B cell (primary cell): ENCODE data around the gene FMNL2. TPM values are rescaled to one million over a fixed set of nuclear protein-coding genes. Genes with fewer than 3 reads are reported as not detected.

Source experiments
- ATAC-seq: fragments of 200-7000 bp; cut with Tn5 transposase; one replicate; pipeline ENCODE4 v1.10.0; 2021; ENCODE audit warnings: low read depth, mild to moderate bottlenecking, moderate number of reproducible peaks, moderate library complexity
- CTCF ChIA-PET: fragments of 350-600 bp; sonication (Branson Sonifier 250); formaldehyde crosslinking; loops from one replicate; lab custom pipeline; 2021; ENCODE audit warnings: antibody characterized with exemption, inconsistent platforms; lab: Charles Lee
- POLR2A ChIA-PET: fragments of 350-600 bp; sonication (Branson Sonifier 250); formaldehyde crosslinking; loops from one replicate; lab custom pipeline; 2021; ENCODE audit warnings: antibody characterized with exemption; lab: Charles Lee
- DNase-seq: peaks from one replicate; pipeline ENCODE4 v3.0.0; 2013
- H2AFZ ChIP-seq: 2 replicates; pipeline ENCODE4 v1.6.1; 2012; ENCODE audit warnings: mild to moderate bottlenecking, low read depth, low read length; ENCODE audit not compliant: insufficient read depth, poor library complexity, severe bottlenecking
- H3K27ac ChIP-seq, 2 donors: 1 replicate in 1 of 2; 2 replicates in 1 of 2; pipeline ENCODE4 v1.5.1; 2012 to 2013; ENCODE audit warnings: low read length in 2 of 2, mild to moderate bottlenecking in 2 of 2, moderate library complexity in 1 of 2
- H3K27me3 ChIP-seq, 4 experiments: fragments of 200-600 bp in 1 of 4; sonication (generic) in 1 of 4; replicated peaks in 1 of 4; 1 replicate in 2 of 4; 2 replicates in 2 of 4; pipeline versions ENCODE4 v1.6.1 to v1.7.0; 2013 to 2016; ENCODE audit warnings: low read length in 3 of 4, mild to moderate bottlenecking in 2 of 4, mixed read lengths in 1 of 4, moderate library complexity in 1 of 4; ENCODE audit not compliant: insufficient read depth in 4 of 4, control insufficient read depth in 3 of 4; ENCODE audit errors: control extremely low read depth in 1 of 4
- H3K36me3 ChIP-seq, 2 experiments: replicated peaks in 1 of 2; 1 replicate in 1 of 2; 2 replicates in 1 of 2; pipeline versions ENCODE4 v1.6.1 to v1.7.1; 2013; ENCODE audit warnings: low read length in 1 of 2; ENCODE audit not compliant: insufficient read depth in 2 of 2, control insufficient read depth in 1 of 2; ENCODE audit errors: control extremely low read depth in 1 of 2, extremely low read depth in 1 of 2
- H3K4me1 ChIP-seq, 2 donors: fragments of 200-600 bp in 1 of 2; sonication (generic) in 1 of 2; 1 replicate in 1 of 2; 2 replicates in 1 of 2; pipeline versions ENCODE4 v1.5.1 to v1.6.1; 2013 to 2017; ENCODE audit warnings: low read length in 2 of 2; ENCODE audit not compliant: control insufficient read depth in 2 of 2, insufficient read depth in 2 of 2
- H3K4me2 ChIP-seq: replicated peaks from 2 replicates; pipeline ENCODE3; 2012; ENCODE audit warnings: mild to moderate bottlenecking, low read depth, low read length; ENCODE audit not compliant: poor library complexity, severe bottlenecking
- H3K4me3 ChIP-seq, 5 experiments: fragments of 200-600 bp in 1 of 5; sonication (generic) in 1 of 5; 1 replicate in 3 of 5; 2 replicates in 2 of 5; pipeline versions ENCODE4 v1.5.1 to v1.7.0; 2011 to 2016; ENCODE audit warnings: low read length in 4 of 5, mild to moderate bottlenecking in 4 of 5, low read depth in 2 of 5, control low read depth in 1 of 5, moderate library complexity in 1 of 5; ENCODE audit not compliant: insufficient read depth in 1 of 5; ENCODE audit errors: control extremely low read depth in 1 of 5, extremely low read depth in 1 of 5
- H3K79me2 ChIP-seq: fragments of 200-600 bp; sonication (generic); one replicate; pipeline ENCODE4 v1.6.0; 2016; ENCODE audit warnings: low read length; ENCODE audit not compliant: control insufficient read depth, insufficient read depth
- H3K9ac ChIP-seq: fragments of 200-600 bp; sonication (generic); 2 replicates; pipeline ENCODE4 v1.6.1; 2017; ENCODE audit warnings: mild to moderate bottlenecking, low read length, moderate library complexity
- H3K9me3 ChIP-seq, 3 donors: one replicate each; pipeline versions ENCODE4 v1.6.1 to v1.7.1; 2013; ENCODE audit warnings: low read length in 2 of 3; ENCODE audit not compliant: control insufficient read depth in 2 of 3, insufficient read depth in 1 of 3; ENCODE audit errors: control extremely low read depth in 1 of 3
- H4K20me1 ChIP-seq: 2 replicates; pipeline ENCODE4 v1.6.0; 2012; ENCODE audit warnings: mild to moderate bottlenecking, low read length; ENCODE audit not compliant: insufficient read depth, control insufficient read depth, poor library complexity, severe bottlenecking
- H3K27ac Mint-ChIP-seq: one replicate; pipeline ENCODE4 v1.8.0; 2021; ENCODE audit warnings: mixed read lengths
- H3K27me3 Mint-ChIP-seq: one replicate; pipeline ENCODE4 v1.8.0; 2021; ENCODE audit warnings: mixed read lengths
- H3K4me1 Mint-ChIP-seq: one replicate; pipeline ENCODE4 v1.8.0; 2021; ENCODE audit warnings: mixed read lengths
- H3K4me3 Mint-ChIP-seq: one replicate; pipeline ENCODE4 v1.8.0; 2021; ENCODE audit warnings: mixed read lengths
- H3K9me3 Mint-ChIP-seq: one replicate; pipeline ENCODE4 v1.8.0; 2022; ENCODE audit warnings: mixed read lengths; ENCODE audit not compliant: insufficient read depth
- EZH2 ChIP-seq: IDR thresholded peaks from 2 replicates; pipeline ENCODE4 v1.6.1; 2012; ENCODE audit warnings: borderline replicate concordance, low read depth, mild to moderate bottlenecking, moderate library complexity, low read length; ENCODE audit not compliant: insufficient read depth, poor library complexity, severe bottlenecking
- WGBS: methylation state at CpG from one replicate; pipeline ENCODE4 v1.1.5; 2013; ENCODE audit warnings: missing lambda C conversion rate; ENCODE audit not compliant: insufficient coverage; 5-methylcytosine and 5-hydroxymethylcytosine counted together
- intact Hi-C: fragments of 100-400 bp; cut with micrococcal nuclease; formaldehyde crosslinking; loops from one replicate; pipeline ENCODE4 v1.10.0; 2022
- polyA plus RNA-seq: library from polyadenylated mRNA; depleted of rRNA; stranded (reverse); fragments of >200 nt; gene quantifications from 2 replicates; pipeline ENCODE4 v1.2.3, GENCODE V29; 2012
- total RNA-seq, 2 donors: library from RNA; stranded (reverse); fragments of 120-200 nt in 1 of 2; gene quantifications; 1 replicate in 1 of 2; 2 replicates in 1 of 2; pipeline versions ENCODE4 v1.2.3 to v1.2.4, GENCODE V29; 2013 to 2022
- TF ChIP-seq, protein P1 (sequence below): fragments of 200-600 bp; IDR thresholded peaks from one replicate; pipeline ENCODE4 v1.8.0; 2022; ENCODE audit warnings: antibody characterized with exemption, mild to moderate bottlenecking

FMNL2 gene
- total and polyA plus RNA-seq, 2 donors (not counting 1 experiment from before 2014, with no cell fraction given), result 0.73 to 8.8 TPM

DNA sequence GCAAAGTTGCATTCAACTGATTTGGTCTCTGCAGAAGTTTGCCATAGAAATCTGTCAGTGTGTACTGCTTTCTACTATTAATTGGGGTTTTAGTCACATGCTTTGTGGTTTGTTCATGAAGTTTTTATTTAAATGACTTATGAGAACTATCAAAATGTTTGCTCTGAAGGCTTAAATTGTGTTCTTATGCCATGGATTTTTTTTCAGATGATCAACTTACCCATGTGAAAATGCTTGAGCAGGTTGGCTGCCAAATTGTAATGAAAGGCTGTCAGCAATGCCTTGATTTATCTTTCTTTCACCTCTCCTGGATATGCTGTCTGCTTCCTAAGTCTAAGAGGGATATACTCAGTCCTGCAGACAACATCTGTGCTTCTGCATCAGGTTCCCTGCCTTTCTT, 50.7 kb downstream of the FMNL2 start:
- H2AFZ ChIP-seq, result no peak overlapping the region
- no peaks in the 10 kb centered on the region for H3K36me3 ChIP-seq
- no peaks in the 10 kb centered on the region for H3K9me3 ChIP-seq
- intact Hi-C loops, result no loop called here
- no peaks in the 10 kb centered on the region for H4K20me1 ChIP-seq
- no peak for DNase-seq
- no peak overlapping the region for H3K4me2 ChIP-seq
- ChIA-PET POLR2A (no interaction called here), CTCF (no interaction called here)
- Mint-ChIP-seq H3K27ac (no peak overlapping the region), H3K4me1 (peaks cover 3% of the 10 kb centered on the region), H3K27me3 (no peaks in the 10 kb centered on the region), H3K4me3 (no peak overlapping the region), H3K9me3 (no peaks in the 10 kb centered on the region)
- H3K27ac ChIP-seq, result no peak overlapping the region
- no peak overlapping the region for H3K4me3 ChIP-seq
- no peak for ATAC-seq
- H3K9ac ChIP-seq, result no peak overlapping the region
- no peaks in the 10 kb centered on the region for H3K27me3 ChIP-seq
- H3K4me1 ChIP-seq, result no peaks in the 10 kb centered on the region
- TF ChIP-seq, protein P1, sequence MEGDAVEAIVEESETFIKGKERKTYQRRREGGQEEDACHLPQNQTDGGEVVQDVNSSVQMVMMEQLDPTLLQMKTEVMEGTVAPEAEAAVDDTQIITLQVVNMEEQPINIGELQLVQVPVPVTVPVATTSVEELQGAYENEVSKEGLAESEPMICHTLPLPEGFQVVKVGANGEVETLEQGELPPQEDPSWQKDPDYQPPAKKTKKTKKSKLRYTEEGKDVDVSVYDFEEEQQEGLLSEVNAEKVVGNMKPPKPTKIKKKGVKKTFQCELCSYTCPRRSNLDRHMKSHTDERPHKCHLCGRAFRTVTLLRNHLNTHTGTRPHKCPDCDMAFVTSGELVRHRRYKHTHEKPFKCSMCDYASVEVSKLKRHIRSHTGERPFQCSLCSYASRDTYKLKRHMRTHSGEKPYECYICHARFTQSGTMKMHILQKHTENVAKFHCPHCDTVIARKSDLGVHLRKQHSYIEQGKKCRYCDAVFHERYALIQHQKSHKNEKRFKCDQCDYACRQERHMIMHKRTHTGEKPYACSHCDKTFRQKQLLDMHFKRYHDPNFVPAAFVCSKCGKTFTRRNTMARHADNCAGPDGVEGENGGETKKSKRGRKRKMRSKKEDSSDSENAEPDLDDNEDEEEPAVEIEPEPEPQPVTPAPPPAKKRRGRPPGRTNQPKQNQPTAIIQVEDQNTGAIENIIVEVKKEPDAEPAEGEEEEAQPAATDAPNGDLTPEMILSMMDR, result no peak
- no peak for TF ChIP-seq EZH2
- no peaks in the 10 kb centered on the region for H3K79me2 ChIP-seq

DNA sequence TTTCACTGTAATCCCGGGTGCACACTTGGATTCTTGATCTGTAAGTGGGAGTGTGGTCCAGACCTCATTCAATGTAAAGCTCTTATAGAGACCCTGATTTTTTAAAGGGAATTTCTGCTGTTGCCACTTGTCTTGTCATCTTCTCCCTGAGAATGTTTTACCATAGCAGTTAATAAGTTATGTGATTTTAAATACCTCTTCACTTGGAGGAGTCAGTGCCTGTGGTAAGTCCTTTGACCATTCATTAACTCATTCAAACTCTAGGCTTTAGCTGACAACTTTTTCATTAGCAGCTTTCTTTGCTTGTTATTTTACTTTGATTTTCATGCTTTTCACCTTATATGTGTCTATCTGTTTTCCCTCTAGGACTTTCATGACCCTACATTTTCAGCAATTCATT, 51.3 kb downstream of the FMNL2 start:
- H3K27ac ChIP-seq, result no peak overlapping the region
- WGBS, result 100% methylated on average over 1 of the region's 1 CpG
- no peaks in the 10 kb centered on the region for H3K4me1 ChIP-seq
- CTCF ChIA-PET, result no interaction called here
- no peaks in the 10 kb centered on the region for H3K27me3 Mint-ChIP-seq
- H3K4me3 Mint-ChIP-seq, result no peak overlapping the region
- TF ChIP-seq, protein P1, result no peak
- no peak for TF ChIP-seq EZH2
- no peaks in the 10 kb centered on the region for H4K20me1 ChIP-seq
- H2AFZ ChIP-seq, result no peak overlapping the region
- POLR2A ChIA-PET, result no interaction called here
- H3K36me3 ChIP-seq, result no peaks in the 10 kb centered on the region
- no peaks in the 10 kb centered on the region for H3K27me3 ChIP-seq
- H3K9ac ChIP-seq, result no peak overlapping the region
- no peaks in the 10 kb centered on the region for H3K9me3 Mint-ChIP-seq
- DNase-seq (no peak), ATAC-seq (no peak)
- peaks cover 3% of the 10 kb centered on the region for H3K4me1 Mint-ChIP-seq
- H3K79me2 ChIP-seq, result no peaks in the 10 kb centered on the region
- no peaks in the 10 kb centered on the region for H3K9me3 ChIP-seq
- H3K27ac Mint-ChIP-seq, result no peak overlapping the region
- H3K4me3 ChIP-seq, result no peak overlapping the region
- intact Hi-C loops, result no loop called here
- no peak overlapping the region for H3K4me2 ChIP-seq
